Measurements from ENCODE around the gene NTM. TPM values are rescaled to one million over a fixed set of nuclear protein-coding genes. Genes with fewer than 3 reads are reported as not detected.

The NTM gene
- total RNA-seq, 1 experiment from 2014 or later: 9.9 TPM

DNA sequence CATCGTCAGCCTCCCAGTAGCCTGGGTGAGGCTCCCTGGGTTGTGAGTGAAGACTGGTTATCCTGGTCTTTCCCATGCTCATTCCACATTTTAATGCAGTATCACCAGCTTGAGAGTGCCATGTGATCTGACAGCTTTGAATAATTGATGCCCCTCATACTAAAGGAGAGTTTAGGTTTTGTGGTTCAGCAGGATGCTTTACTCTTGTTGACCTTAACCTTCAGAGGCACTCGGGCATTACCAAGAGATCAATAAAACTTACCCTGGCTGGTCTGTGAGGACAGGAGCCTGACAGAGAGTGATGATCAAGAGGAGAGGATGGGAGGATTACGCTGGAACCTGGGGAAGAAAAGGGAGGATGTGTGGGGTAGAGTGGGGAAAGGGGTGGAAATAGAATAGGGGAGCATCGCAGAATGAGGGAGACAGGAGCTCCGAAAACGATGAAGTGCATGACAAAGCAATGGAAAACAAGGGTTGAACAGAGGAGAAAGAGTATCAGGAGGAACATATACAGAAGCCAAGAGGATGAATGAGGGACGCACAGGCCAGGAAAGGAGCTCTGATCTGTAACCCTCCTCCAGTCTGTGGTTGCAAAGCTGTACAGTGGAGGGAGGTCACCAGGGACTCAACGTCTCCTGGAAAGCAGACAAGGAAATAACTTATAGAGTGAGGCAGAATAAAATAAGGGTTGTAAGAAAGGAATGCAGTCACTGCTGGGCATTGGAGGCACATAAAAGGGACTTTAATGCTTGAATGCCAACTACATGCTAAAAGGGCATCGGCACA lies 594.5 kb downstream of the NTM start:
- H3K18ac ChIP-seq (ENCODE audit: insufficient read length, low read depth, low read length): no peak overlapping the region
- H2AFZ ChIP-seq (ENCODE audit: low read length): no peak overlapping the region
- H3K23ac ChIP-seq (ENCODE audit: insufficient read length, low read depth, low read length): no peak overlapping the region
- peaks cover 2% of the 10 kb centered on the region; the same call in 1 of the 2 replicates for H3K4me1 ChIP-seq (ENCODE audit: insufficient read depth, low read length)
- no peak overlapping the region for H4K8ac ChIP-seq (replicated peaks; ENCODE audit: insufficient read length, low read depth, low read length)
- H2AK5ac ChIP-seq (ENCODE audit: insufficient read length, low read length): no peak overlapping the region
- no peak overlapping the region for H3K4me3 Mint-ChIP-seq
- no peak overlapping the region for H2BK15ac ChIP-seq (ENCODE audit: low read depth, low read length)
- H3K27me3 Mint-ChIP-seq (ENCODE audit: low read depth): no peaks in the 10 kb centered on the region
- no peak overlapping the region for H4K91ac ChIP-seq (ENCODE audit: insufficient read length, low read depth, low read length)
- H3K4me1 Mint-ChIP-seq: peaks cover 10 to 12% of the 10 kb centered on the region in 2 experiments
- H3T11ph ChIP-seq (ENCODE audit: low read length): no peak overlapping the region
- H3K79me2 ChIP-seq (ENCODE audit: insufficient read depth, low read length): no peaks in the 10 kb centered on the region
- H3K9me3 Mint-ChIP-seq: no peaks in the 10 kb centered on the region
- H3K9me3 ChIP-seq (ENCODE audit: control insufficient read depth, low read depth, low read length): no peaks in the 10 kb centered on the region
- H4K20me1 ChIP-seq (ENCODE audit: control insufficient read depth, insufficient read depth, insufficient read length): no peaks in the 10 kb centered on the region
- H4K5ac ChIP-seq (ENCODE audit: insufficient read length, low read depth, low read length): no peak overlapping the region
- no peaks in the 10 kb centered on the region for H3K27me3 ChIP-seq (ENCODE audit: insufficient read depth, low read length)
- no peak overlapping the region for H2BK120ac ChIP-seq (ENCODE audit: low read depth, low read length, poor library complexity, severe bottlenecking)
- H3K14ac ChIP-seq (ENCODE audit: insufficient read depth, low read length): no peak overlapping the region
- no peak overlapping the region for H3K4me2 ChIP-seq (ENCODE audit: insufficient read depth, insufficient read length, low read length)
- H3K56ac ChIP-seq (ENCODE audit: insufficient read length, low read depth, low read length): no peak overlapping the region
- 100% methylated on average over 1 of the region's 9 CpGs for WGBS (ENCODE audit: extremely low coverage, insufficient read length, low lambda C conversion rate)
- no peak overlapping the region for H3K9ac ChIP-seq (ENCODE audit: extremely low read depth, insufficient read length, low read length)
- H3K36me3 Mint-ChIP-seq (ENCODE audit: insufficient read depth in 1 of 3, low read depth in 3 of 3): peaks cover 0 to 3% (median 0%) of the 10 kb centered on the region in 3 experiments; a peak in 1 of 7 replicates
- H3K27ac ChIP-seq (ENCODE audit: insufficient read length, low read depth, low read length): no peak overlapping the region
- no peak for TF ChIP-seq CTCF (conservative IDR thresholded peaks at IDR 0.05)
- H3K23me2 ChIP-seq (ENCODE audit: insufficient read length, low read depth, low read length, poor library complexity, severe bottlenecking): no peaks in the 10 kb centered on the region
- H2BK5ac ChIP-seq (ENCODE audit: insufficient read length, low read length): no peak overlapping the region
- no peak overlapping the region for H2BK12ac ChIP-seq (ENCODE audit: insufficient read length, low read depth, low read length)
- no peak overlapping the region; a peak in 1 of 7 replicates for H3K27ac Mint-ChIP-seq
- no peak overlapping the region for H2BK20ac ChIP-seq (ENCODE audit: low read depth, low read length, poor library complexity, severe bottlenecking)
- no peaks in the 10 kb centered on the region for H3K79me1 ChIP-seq (ENCODE audit: insufficient read depth, low read depth, low read length, poor library complexity, severe bottlenecking)
- no peak for DNase-seq
- no peak overlapping the region for H3K4ac ChIP-seq (ENCODE audit: low read depth, low read length)
